Superior temporal gyrus (tissue), 1 donor: ENCODE data around the gene LGALS8.

Source experiments
- DNase-seq: peaks from one replicate; pipeline ENCODE4 v3.0.0-alpha.2; 2016; ENCODE audit errors: extremely low spot score

The LGALS8 gene

DNA sequence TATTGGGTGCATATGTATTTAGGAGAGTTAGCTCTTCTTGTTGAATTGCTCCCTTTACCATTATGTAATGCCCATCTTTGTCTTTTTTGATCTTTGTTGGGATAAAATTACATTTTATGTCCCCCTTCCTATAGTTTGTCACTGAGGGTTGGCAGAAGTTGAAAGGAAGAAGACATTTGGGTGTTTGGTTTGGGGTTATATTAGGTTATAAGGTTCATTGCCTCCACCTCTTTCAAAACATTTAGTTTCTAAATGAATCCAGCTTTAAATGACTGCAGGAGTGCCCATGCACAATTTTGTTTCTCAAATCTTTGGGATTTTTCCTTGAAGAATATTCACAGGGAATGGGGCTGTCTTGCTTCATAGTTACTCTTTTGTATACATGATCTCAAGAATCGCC, 14.6 kb upstream of the LGALS8 start:
- no peak for DNase-seq

DNA sequence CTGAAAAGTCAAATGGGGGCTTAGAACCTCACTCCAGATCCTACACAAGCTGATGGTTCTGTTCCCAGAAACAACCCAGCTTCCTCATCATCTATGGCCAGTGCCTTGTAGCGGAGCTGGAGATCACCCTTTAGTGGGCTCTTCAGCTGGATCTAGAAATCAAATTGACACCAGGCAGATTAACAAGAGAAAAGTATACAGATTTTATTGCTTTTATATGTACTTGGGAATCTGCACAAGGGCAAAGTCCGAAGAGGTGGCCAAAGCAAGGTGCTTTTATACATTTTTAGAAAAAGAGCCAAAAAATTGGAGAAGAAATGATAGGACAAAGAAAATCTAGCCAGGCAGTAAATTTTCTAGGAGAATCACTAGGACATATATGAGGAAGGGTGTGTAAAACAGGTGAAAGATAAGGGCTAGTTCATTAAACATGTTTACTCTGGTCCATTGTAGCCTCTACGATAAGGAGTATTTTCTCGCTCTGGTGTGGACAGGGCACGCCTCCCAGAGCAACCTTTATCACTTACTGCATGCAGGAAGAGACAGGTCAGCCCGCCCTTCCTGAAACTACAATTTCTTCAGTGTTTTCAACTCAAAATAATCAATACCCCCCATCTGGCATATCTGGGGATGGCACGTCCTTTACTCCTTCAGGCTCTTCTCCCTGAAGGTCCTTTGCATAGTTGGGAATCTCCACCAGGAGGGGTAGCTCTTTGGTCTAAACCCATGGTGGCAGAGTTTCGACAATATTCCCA, 14.0 kb upstream of the LGALS8 start:
- DNase-seq: no peak

DNA sequence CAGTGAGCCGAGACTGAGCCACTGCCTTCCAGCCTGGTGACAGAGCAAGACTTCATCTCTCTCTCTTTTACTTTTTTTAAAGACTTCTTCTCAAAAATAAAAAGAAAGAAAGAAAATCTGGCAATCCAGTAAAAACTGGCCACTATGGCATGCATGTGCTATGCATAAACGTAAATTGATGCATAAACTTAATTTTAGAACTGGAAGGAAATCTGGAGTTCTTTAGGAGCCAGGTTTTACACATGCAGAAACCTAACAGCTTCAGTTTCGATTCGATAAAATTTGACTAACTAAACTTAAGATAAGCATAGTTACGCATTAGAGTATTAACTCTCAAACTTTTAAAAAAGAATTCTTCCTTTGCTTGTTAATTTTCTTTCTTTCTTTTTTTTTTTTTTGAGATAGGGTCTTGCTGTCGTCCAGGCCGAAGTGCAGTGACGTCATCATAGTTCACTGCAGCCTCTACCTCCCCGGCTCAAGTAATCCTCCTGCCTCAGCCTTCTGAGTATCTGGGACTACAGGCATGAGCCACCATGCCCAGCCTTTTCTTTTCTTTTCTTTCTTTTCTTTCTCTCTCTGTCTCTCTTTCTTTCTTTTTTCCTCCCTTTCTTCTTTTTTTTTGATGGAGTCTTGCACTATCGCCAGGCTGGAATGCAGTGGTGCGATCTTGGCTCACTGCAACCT, 11.9 kb upstream of the LGALS8 start:
- no peak for DNase-seq

DNA sequence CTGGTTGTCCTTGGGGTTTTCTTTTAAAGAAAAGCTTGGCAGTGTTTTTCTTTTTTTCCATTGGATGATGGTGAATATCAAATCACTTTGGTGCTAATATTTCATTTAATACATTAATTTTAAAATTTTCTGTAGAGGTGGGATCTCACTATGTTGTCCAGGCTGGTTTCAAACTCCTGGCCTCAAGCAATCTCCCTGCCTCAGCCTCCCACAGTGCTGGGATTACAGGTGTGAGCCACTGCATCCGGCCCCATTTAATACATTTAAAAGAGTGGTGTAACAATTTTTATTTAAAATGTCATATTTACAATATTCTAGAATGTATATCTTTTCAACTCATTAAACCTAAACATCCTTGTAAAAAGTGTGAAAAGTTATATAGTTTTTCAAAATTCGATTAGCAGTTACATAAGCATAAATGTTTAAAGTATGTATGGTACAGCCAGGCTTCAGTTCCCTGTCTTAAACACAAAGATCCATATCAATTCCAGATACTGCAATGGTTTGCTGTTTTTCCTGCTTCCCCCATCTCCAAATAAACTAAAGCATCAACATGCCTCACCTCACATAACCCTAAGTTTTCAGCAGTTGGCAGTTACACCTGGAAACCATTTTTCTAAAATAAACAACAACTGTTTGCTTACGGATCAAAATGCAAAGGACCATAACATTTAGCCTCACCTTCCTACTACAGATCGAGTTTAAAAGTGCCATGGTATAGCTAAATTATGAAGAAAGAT, 8.9 kb upstream of the LGALS8 start:
- no peak for DNase-seq

DNA sequence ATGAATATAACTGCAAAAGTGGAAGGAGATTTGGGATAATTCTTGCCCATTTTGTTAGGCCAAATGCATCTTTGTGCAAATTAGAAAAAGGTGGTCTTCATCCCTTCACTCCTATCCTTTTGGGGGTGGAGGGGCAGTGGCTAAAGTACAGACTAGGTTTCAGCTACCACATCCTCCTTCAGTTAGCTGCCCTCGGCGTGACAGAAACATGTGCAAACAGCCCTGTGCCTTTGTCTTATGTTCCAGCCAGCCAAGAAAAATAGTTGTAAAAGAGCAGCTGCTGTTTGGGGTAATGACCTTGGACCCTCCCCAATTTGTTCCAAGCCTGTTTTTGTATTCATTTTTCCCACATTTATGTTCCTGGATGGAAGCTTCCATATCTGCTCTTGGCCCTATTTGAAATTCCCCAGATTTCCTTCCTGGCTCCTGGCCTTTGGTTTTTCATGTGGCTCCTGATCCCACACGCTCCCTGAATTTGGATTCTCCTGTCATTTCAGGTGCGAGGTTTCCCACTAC, 8.3 kb upstream of the LGALS8 start:
- DNase-seq: no peak

DNA sequence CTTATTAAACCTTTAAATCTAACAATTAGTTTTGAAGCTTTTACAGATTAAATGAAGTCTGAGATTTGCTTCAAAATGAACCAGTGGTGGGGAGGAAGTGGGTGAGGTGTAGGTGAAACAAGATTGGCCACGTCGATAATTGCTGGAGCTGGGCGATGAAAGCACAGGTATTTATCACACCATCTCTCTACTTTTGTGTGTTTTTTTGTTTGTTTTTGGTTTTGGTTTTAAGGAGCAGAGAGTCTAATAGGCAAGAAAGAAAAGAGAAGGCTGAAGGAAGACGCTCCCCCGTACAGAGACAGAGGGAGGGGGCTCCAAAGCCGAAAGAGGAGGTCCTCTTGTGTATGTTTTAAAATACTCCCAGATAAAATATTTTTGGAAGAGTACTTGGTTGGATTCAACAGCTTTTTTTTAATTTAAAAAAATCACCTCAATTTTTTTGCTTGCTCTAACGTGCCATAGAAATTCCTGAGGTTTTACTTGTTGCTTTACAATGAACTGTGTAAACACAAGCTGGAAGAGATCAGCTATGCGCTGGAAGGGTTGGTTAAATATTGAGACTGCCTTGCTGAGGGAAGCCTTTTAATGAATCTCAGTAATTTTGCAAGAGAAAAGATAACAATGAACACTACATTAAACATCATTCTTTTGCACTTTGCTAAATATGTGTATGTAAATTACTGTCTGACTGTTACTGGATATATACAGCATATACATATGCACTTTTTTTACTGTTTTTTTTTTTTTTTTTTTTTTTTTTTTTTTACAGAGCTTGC, 6.7 kb upstream of the LGALS8 start:
- no peak for DNase-seq

DNA sequence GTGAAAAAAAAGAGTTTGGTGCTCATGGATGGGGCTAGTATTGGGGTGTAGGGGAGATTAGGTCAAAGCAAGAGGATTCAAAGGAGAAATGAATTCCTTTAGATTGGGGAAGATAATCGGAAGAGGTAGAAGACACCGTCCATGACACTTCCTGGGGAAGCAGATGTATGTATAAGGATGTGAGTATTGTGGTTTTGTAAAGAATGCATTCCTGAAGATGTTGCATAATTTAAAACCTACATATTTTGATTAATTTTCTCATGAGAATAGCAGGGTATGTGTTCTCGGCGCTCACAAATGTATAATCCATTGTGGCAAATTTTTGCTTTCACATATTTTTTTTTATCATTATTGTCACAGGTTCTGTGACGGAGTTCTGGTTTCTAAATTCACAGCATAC, 5.5 kb upstream of the LGALS8 start:
- DNase-seq: no peak

DNA sequence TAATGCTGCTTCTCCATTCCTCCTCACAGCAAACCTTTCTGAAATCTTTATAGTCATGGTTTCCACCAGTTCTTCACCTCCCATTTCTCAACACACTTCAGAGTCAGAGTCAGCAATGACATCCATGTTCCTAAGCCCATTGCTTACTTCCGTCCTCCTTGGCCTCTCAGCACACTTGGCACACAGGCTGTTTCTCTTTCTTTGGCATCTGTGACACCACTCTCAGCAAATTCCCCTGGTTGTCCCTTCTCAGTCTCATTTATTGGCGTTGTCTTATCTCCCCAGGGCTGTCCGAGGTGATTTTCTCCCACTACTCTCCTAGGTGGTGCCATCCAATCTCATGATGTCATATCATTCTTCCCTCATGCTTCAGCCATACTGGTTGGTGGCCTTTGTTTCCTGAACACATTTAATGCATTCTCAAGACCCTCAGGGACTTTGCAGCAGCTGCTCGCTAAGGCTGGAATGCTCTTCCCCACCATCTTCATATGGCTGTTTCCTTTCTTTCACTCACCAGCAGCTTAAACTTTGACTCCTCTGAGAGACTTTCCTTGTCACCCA, 3.3 kb upstream of the LGALS8 start:
- no peak for DNase-seq

DNA sequence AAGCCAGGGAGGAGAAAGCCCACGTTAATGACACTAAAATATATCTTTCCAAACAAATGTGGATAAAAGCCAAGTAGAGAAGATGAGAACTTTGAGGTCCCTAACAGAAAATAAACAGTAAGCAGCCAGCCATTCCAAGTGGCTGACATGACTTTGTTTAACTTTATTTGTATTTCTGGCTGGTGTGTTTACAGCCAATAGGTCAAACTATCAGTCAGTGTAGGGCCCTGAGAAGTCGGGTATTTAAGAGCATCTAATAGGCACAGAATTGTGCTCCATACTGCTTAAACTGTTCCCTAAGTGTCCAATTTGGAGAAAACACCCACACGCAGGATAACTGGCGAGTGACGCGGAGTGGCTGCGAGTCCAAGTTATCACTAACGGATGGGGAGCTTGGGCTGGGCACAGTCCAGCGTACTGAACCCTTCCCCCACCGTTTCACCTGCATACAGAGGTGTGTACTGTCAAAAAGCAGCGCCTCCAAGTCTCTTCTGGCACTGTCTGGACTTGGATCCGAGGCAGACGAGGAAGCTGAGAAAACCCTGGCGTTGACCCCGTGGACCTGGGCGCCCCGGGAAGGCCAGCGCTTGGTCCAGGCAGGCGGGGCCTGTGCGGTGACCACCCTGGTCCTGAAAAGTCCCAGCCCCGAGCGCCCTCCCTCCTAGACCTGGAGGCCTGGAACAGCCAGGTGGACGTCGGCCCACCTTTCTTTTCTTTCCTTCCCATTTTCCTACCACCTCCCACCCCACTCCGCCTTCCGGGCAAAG, 662 bp upstream of the LGALS8 start:
- peak; percentile 16 for DNase-seq

DNA sequence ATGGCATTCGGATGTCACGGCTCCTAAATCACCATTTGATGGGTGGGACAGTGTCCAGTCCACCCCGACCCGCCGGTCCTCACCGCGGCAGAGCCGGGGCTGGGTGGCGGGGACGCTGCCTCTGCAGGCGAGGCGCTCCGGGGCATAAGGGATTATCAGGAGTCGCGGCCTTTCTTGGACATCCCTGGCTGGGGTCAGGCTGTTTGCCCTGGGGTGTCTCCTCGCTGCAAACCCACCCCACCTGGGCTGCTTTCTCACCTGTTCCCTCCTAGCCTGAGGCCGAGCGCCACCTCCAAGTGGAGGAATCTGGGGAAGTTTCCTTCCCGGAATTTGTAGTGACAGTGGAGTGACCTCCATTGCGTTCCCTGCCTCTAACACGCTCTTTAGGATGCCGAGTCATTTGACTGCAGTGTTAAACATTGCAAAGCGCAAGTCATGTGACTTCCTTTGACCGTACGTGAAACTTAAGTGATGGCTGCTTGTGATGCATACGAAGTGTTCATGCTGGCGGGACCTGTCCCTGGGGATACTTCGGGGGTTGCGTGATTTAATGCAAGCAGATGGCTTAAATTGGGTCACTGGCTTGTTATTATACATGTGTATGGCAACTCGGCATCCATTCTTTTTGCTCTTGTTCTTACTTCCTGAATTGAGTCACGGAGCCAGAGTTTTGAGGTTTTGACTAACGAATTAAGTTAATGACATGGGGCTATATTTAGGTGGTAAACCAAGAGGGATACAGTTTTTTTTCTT, 536 bp downstream of the LGALS8 start:
- peak; percentile 73 for DNase-seq

DNA sequence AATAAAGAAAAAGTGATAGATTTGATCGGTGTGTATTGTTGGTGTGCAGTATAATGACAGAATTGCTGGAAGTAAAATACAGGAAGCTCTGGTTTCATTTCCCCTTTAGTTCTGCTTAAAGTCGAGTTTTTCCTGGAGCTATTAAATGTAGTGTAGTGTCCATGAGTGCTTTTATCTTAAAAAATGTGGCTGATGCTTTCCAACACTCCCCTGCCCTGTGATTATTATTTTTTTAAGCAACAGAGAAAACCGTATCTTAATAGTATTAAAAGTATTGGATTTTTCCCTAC, 1.1 kb downstream of the LGALS8 start:
- DNase-seq: no peak

DNA sequence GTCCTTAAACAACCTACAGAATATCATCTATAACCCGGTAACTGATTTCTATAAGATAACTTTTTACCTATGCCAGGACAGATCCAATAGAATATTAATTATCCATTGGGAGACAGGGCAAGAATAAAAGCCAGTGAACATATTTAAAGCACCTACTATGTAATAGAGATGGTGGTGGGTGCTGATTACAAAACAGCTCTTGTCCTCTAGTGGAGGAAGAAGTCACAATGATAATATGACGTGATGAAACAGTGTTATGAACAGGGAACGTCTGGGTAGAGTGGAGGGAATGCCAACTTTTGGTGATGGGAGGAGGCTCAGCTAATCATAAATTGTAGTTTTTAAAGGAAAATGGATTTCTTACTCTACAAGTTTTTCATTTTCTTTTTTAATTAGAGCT, 2.3 kb downstream of the LGALS8 start:
- DNase-seq: no peak

DNA sequence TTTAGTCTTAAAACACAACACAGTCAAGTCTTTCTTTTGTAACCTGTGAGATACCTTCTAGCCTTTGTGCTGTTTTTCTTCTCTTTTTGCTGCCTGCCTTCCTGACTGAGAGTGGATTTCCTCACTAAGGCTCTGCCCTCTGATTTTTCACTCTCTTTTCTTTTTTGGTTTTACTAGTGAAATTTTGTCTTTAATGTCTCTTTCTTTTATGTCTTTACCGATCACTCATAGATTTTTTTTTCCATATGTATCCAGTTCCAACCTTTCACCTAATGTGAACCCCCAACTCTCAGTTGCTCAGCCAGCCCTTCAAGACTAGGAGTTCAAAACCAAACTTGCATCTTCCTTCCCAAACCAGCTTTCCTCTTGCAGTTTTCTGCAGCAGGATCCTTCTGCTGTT, 6.5 kb downstream of the LGALS8 start:
- no peak for DNase-seq

DNA sequence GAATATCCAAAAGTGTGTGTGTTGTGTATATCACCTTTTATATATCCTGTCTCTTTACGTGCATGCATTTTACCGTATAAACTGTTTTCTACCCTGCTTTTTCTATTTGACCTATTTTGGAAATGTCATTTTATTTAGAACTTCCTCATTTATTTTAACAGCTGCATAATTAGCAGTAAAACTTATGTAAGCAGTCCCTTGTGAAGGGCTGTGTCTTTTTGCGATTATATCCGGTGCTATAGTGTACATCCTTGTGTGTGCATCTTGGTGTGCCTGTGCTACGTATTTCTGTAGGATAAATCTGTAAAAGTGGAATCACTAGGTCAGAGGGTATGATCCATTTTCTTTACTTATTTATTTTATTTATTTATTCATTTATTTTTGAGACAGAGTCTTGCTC, 7.2 kb downstream of the LGALS8 start:
- no peak for DNase-seq

DNA sequence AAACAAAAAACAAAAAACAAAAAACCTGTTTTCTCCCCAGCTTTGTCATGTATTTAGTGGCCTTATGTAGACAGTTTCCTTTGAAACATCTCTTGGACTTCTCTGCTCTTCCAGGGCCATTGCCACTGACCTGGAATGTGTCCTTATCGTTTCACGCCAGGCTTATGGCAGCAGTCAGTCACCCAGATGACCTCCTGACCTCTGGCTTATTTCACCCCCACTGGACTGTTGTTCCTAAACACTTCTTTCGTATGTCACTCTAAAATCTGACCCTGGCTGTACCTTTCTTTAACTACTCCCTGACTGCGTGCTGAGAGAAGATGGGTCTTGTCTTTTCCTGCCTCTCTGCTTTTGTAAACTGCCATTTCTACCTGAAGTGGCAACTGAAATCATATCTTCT, 9.1 kb downstream of the LGALS8 start:
- no peak for DNase-seq

DNA sequence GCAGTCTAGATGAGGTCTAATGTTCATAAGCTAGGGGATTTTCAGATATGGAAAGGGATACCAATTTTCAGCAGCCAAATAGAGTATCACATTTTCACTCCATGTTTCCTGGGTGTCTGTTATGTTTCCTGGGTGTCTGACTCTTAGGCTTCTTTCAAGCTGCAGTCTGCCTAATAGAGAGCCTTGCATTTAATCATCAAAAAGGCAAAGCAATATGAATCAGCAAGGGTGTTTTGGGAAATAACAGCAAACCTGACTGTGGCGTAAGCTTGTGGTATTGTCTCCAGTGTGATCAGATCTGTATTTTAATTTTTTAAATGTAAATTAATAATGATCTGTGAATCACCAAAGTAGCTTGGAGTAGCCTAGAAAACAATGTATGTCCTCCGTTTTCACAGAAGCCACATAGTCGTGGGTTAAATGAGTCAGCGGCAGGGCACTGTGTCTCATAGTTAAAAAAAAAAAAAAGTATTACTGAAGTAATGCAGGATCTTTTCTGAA, 10.4 kb downstream of the LGALS8 start:
- DNase-seq: no peak

DNA sequence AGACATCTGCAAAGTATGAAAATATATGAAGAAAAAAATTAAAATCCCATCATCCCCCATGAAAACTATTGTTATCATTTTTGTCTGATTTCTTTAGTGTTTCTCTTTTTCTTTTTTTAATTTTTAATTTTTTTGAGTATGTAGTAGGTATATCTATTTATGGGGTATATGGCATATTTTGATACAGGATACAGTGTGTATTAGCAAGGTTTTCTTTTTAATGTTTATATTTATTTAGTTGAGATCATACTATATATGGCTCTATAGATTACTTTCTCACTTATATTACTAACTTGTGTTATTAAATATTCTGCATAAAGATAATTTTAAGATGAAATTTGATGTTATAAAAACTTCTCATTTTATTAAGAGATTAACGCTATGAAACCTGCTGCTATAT, 11.4 kb downstream of the LGALS8 start:
- no peak for DNase-seq

DNA sequence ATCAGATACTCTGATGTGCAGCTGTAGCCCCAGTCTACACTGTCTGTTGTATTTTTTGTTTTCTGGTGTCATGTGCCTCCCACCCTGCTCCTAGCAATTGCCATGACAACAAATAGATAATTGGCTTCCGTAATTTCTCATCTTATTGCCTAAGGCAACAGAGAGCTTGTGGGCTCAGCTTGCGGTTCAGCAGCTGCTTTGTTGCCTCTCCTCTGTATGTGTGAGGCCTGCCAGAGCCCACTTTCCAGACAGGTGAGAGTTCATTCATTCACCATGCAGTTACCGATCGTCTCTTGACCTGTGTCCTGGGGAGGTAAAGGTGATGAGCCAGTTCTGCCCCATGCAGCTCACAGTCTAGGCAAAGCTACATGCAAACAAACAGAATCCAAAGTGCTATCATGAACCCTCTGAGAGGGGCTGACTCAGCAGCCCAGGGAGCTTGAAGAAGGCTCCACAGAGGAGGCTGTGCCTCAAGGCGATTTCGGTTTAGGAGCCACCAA, 11.9 kb downstream of the LGALS8 start:
- DNase-seq: no peak

DNA sequence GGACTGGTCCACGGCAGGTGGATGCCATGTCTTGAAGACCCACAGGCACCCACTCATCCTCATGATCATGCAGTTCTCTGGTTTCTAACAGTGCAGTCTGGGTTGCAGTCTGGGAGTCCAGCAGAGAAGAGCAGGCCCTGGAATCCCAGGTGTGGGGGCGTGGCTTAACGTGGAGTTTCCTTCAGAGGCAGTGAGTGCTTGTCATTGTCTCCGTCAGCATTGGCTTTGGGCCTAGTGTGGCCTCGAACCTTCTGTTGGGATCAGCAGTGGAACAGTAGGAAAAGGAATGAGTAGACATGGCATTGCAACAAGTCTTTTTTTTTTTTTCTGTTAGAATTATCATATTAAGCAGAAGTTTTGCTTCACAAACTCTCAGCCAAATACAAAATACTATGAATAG, 12.8 kb downstream of the LGALS8 start:
- no peak for DNase-seq
